ENCODE measurements around the gene ABCC8.

The ABCC8 gene

DNA sequence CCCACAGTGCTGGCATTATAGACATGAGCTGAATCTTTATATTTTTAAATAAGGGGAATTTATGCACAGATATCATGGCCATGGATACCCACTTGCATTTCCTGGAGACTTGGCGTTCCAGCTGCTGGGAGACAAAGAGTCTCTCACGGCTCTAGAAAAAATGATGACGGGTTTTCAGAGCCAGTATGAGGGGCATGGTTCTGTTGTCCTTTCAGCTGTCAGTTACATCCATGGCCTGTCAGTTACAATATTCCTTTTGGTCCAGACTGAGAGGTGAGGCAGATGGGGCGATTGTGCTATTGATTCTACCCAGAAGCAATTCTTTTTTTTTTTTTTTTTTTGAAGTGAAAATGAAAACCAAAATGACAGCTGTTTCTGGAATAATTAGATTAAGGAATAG is 37.8 kb upstream of the ABCC8 start:
- Histone ChIP-seq H3K36me3 (ENCODE audit: control insufficient read depth, insufficient read depth, low read length) (no peaks in the 10 kb centered on the region), H3K27me3 (ENCODE audit: control insufficient read depth, insufficient read depth, low read length) (no peaks in the 10 kb centered on the region), H3K9me3 (ENCODE audit: control insufficient read depth, insufficient read depth, low read length) (no peaks in the 10 kb centered on the region), H3K4me3 (ENCODE audit: low read depth, low read length) (no peak overlapping the region), H3K4me1 (ENCODE audit: control insufficient read depth, insufficient read depth, low read length) (peaks cover 2% of the 10 kb centered on the region), H3K9ac (ENCODE audit: low read depth, low read length) (no peak overlapping the region)

- no peak overlapping the region for H3K9ac ChIP-seq (ENCODE audit: low read depth, low read length)
- no peak overlapping the region for H3K4me3 ChIP-seq (ENCODE audit: low read depth, low read length)
- no peaks in the 10 kb centered on the region for H3K27me3 ChIP-seq (ENCODE audit: control insufficient read depth, insufficient read depth, low read length)
- H3K36me3 ChIP-seq (ENCODE audit: control insufficient read depth, insufficient read depth, low read length) = no peaks in the 10 kb centered on the region
- no peaks in the 10 kb centered on the region for H3K9me3 ChIP-seq (ENCODE audit: control insufficient read depth, insufficient read depth, low read length)
- H3K4me1 ChIP-seq (ENCODE audit: control insufficient read depth, insufficient read depth, low read length) = peaks cover 2% of the 10 kb centered on the region
These were observed 37.2 kb upstream of the ABCC8 start for GRCh38 chr11:17513853-17514252.

DNA sequence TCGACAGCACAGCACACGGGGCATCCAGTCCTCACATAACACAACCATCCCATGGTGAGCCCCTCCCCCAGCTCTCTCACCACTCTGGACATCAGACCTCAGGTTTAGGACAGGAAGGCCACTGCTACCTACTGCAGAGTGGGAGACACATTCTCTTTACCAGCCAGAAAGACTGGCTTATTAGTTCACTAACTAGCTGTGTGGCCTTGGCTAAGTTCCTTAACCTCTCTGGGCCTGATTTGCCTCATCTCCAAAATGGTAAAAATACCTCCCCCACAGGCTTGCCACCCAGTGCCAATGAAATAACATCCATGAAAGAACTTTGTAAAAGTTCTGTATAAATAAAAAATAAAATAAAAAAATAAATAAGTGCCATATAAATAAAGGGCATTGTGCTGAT is 35.5 kb upstream of the ABCC8 start:
- Histone ChIP-seq H3K9ac (ENCODE audit: low read depth, low read length) (no peak overlapping the region), H3K4me3 (ENCODE audit: low read depth, low read length) (no peak overlapping the region), H3K27me3 (ENCODE audit: control insufficient read depth, insufficient read depth, low read length) (no peaks in the 10 kb centered on the region), H3K36me3 (ENCODE audit: control insufficient read depth, insufficient read depth, low read length) (no peaks in the 10 kb centered on the region), H3K9me3 (ENCODE audit: control insufficient read depth, insufficient read depth, low read length) (no peaks in the 10 kb centered on the region), H3K4me1 (ENCODE audit: control insufficient read depth, insufficient read depth, low read length) (peaks cover 2% of the 10 kb centered on the region)

DNA sequence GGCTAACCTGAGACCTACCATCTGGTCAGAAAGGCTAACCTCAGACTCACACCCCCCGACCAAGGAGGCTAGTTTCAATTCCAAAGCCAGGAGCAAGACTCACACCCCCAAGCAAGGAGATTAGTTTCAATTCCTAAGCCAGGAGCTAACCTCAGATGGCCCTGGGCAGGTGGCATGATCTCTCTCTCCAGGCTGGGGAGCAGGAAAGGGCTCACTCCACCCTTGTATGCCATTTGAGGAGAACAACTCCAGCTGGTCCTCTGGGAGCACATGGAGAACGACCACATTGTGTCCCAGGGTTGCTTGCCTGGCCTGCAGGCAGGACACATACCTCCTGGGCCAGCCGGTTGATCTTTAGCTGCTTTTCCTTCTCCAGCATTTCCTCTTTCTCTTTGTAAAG is 34.9 kb upstream of the ABCC8 start:
- no peaks in the 10 kb centered on the region for H3K36me3 ChIP-seq (ENCODE audit: control insufficient read depth, insufficient read depth, low read length)
- no peaks in the 10 kb centered on the region for H3K27me3 ChIP-seq (ENCODE audit: control insufficient read depth, insufficient read depth, low read length)
- H3K4me3 ChIP-seq (ENCODE audit: low read depth, low read length) = no peak overlapping the region
- H3K4me1 ChIP-seq (ENCODE audit: control insufficient read depth, insufficient read depth, low read length) = peaks cover 2% of the 10 kb centered on the region
- H3K9me3 ChIP-seq (ENCODE audit: control insufficient read depth, insufficient read depth, low read length) = no peaks in the 10 kb centered on the region
- no peak overlapping the region for H3K9ac ChIP-seq (ENCODE audit: low read depth, low read length)

GRCh38 chr11:17510507-17511206 is 34.0 kb upstream of the ABCC8 start:
- H3K27me3 ChIP-seq (ENCODE audit: control insufficient read depth, insufficient read depth, low read length) = no peaks in the 10 kb centered on the region
- H3K36me3 ChIP-seq (ENCODE audit: control insufficient read depth, insufficient read depth, low read length) = no peaks in the 10 kb centered on the region
- peaks cover 2% of the 10 kb centered on the region for H3K4me1 ChIP-seq (ENCODE audit: control insufficient read depth, insufficient read depth, low read length)
- H3K9ac ChIP-seq (ENCODE audit: low read depth, low read length) = no peak overlapping the region
- H3K4me3 ChIP-seq (ENCODE audit: low read depth, low read length) = no peak overlapping the region
- no peaks in the 10 kb centered on the region for H3K9me3 ChIP-seq (ENCODE audit: control insufficient read depth, insufficient read depth, low read length)

GRCh38 chr11:17508791-17509190 is 32.1 kb upstream of the ABCC8 start:
- H3K9ac ChIP-seq (ENCODE audit: low read depth, low read length) = no peak overlapping the region
- no peaks in the 10 kb centered on the region for H3K27me3 ChIP-seq (ENCODE audit: control insufficient read depth, insufficient read depth, low read length)
- no peaks in the 10 kb centered on the region for H3K9me3 ChIP-seq (ENCODE audit: control insufficient read depth, insufficient read depth, low read length)
- H3K36me3 ChIP-seq (ENCODE audit: control insufficient read depth, insufficient read depth, low read length) = no peaks in the 10 kb centered on the region
- peaks cover 2% of the 10 kb centered on the region for H3K4me1 ChIP-seq (ENCODE audit: control insufficient read depth, insufficient read depth, low read length)
- no peak overlapping the region for H3K4me3 ChIP-seq (ENCODE audit: low read depth, low read length)

GRCh38 chr11:17508306-17508705 is 31.7 kb upstream of the ABCC8 start:
- H3K9ac ChIP-seq (ENCODE audit: low read depth, low read length) = no peak overlapping the region
- no peaks in the 10 kb centered on the region for H3K9me3 ChIP-seq (ENCODE audit: control insufficient read depth, insufficient read depth, low read length)
- peaks cover 2% of the 10 kb centered on the region for H3K4me1 ChIP-seq (ENCODE audit: control insufficient read depth, insufficient read depth, low read length)
- no peaks in the 10 kb centered on the region for H3K27me3 ChIP-seq (ENCODE audit: control insufficient read depth, insufficient read depth, low read length)
- no peaks in the 10 kb centered on the region for H3K36me3 ChIP-seq (ENCODE audit: control insufficient read depth, insufficient read depth, low read length)
- no peak overlapping the region for H3K4me3 ChIP-seq (ENCODE audit: low read depth, low read length)

- Histone ChIP-seq H3K9me3 (ENCODE audit: control insufficient read depth, insufficient read depth, low read length) (no peaks in the 10 kb centered on the region), H3K4me3 (ENCODE audit: low read depth, low read length) (no peak overlapping the region), H3K27me3 (ENCODE audit: control insufficient read depth, insufficient read depth, low read length) (no peaks in the 10 kb centered on the region), H3K36me3 (ENCODE audit: control insufficient read depth, insufficient read depth, low read length) (no peaks in the 10 kb centered on the region), H3K9ac (ENCODE audit: low read depth, low read length) (no peak overlapping the region), H3K4me1 (ENCODE audit: control insufficient read depth, insufficient read depth, low read length) (peaks cover 2% of the 10 kb centered on the region)
These were observed 31.1 kb upstream of the ABCC8 start for GRCh38 chr11:17507773-17508172.

GRCh38 chr11:17506942-17507341 is 30.3 kb upstream of the ABCC8 start:
- peaks cover 2% of the 10 kb centered on the region for H3K4me1 ChIP-seq (ENCODE audit: control insufficient read depth, insufficient read depth, low read length)
- no peaks in the 10 kb centered on the region for H3K27me3 ChIP-seq (ENCODE audit: control insufficient read depth, insufficient read depth, low read length)
- H3K9me3 ChIP-seq (ENCODE audit: control insufficient read depth, insufficient read depth, low read length) = no peaks in the 10 kb centered on the region
- H3K36me3 ChIP-seq (ENCODE audit: control insufficient read depth, insufficient read depth, low read length) = no peaks in the 10 kb centered on the region
- H3K9ac ChIP-seq (ENCODE audit: low read depth, low read length) = no peak overlapping the region
- H3K4me3 ChIP-seq (ENCODE audit: low read depth, low read length) = no peak overlapping the region

DNA sequence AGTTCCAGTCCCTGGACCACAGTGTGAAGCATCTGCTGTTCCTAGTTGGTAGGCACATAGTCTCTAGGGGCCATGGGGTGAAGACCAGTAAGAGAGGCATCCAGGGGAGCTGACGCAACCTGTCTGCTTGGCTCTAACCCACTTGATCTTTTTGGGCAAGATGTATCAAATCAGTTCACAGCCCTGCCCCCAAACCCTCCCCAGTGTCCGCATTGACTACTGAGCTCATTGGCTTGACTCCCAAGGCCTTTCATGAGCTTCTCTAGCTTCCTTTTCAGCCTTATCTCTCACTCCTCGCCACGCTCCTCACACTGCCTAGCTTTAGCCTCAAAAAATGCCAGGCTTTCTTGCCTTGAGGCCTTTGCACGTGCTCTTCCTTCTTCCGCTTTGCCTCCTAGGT is 29.7 kb upstream of the ABCC8 start:
- peaks cover 2% of the 10 kb centered on the region for H3K4me1 ChIP-seq (ENCODE audit: control insufficient read depth, insufficient read depth, low read length)
- H3K9ac ChIP-seq (ENCODE audit: low read depth, low read length) = no peak overlapping the region
- H3K27me3 ChIP-seq (ENCODE audit: control insufficient read depth, insufficient read depth, low read length) = no peaks in the 10 kb centered on the region
- no peak overlapping the region for H3K4me3 ChIP-seq (ENCODE audit: low read depth, low read length)
- no peaks in the 10 kb centered on the region for H3K36me3 ChIP-seq (ENCODE audit: control insufficient read depth, insufficient read depth, low read length)
- H3K9me3 ChIP-seq (ENCODE audit: control insufficient read depth, insufficient read depth, low read length) = no peaks in the 10 kb centered on the region

DNA sequence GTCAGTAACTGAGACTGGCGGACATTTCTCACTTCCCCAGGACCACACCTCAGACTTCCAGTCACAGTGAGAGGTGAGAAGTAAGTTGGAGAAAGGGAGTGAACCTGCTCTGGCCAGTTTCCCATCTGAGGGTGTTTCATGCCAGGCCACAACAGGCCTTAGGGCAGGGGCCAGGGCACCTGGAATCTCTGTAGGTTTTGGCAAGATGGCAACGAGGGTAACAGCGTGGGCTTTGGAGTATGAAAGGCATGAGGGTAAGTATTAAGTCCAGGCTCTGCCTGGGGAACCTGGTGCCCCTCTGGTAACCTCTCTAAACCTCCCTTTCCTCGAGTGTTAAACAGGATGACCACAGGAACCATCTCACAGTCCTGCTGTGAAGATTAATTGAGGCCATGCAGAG is 28.5 kb upstream of the ABCC8 start:
- no peaks in the 10 kb centered on the region for H3K4me1 ChIP-seq (ENCODE audit: control insufficient read depth, insufficient read depth, low read length)

GRCh38 chr11:17504330-17505107 is 27.9 kb upstream of the ABCC8 start:
- no peak overlapping the region for H3K4me3 ChIP-seq (ENCODE audit: low read depth, low read length)
- H3K9me3 ChIP-seq (ENCODE audit: control insufficient read depth, insufficient read depth, low read length) = no peaks in the 10 kb centered on the region
- no peaks in the 10 kb centered on the region for H3K4me1 ChIP-seq (ENCODE audit: control insufficient read depth, insufficient read depth, low read length)
- H3K9ac ChIP-seq (ENCODE audit: low read depth, low read length) = no peak overlapping the region
- no peaks in the 10 kb centered on the region for H3K36me3 ChIP-seq (ENCODE audit: control insufficient read depth, insufficient read depth, low read length)
- H3K27me3 ChIP-seq (ENCODE audit: control insufficient read depth, insufficient read depth, low read length) = no peaks in the 10 kb centered on the region

More for the DNA sequence above, 28.5 kb upstream of the ABCC8 start:
- Histone ChIP-seq H3K27me3 (ENCODE audit: control insufficient read depth, insufficient read depth, low read length) (no peaks in the 10 kb centered on the region), H3K4me3 (ENCODE audit: low read depth, low read length) (no peak overlapping the region), H3K9ac (ENCODE audit: low read depth, low read length) (no peak overlapping the region), H3K9me3 (ENCODE audit: control insufficient read depth, insufficient read depth, low read length) (no peaks in the 10 kb centered on the region), H3K36me3 (ENCODE audit: control insufficient read depth, insufficient read depth, low read length) (no peaks in the 10 kb centered on the region)
